Limb (tissue), 2 donors: ENCODE data around the gene SLC45A2.

ENCODE experiments used
- DNase-seq, 2 donors: peaks; one replicate each; pipeline ENCODE4 v3.0.0-alpha.2; 2016; ENCODE audit errors: extremely low spot score in 2 of 2

Gene SLC45A2

GRCh38 chr5:34007621-34008600 is 23.4 kb upstream of the SLC45A2 start, which contains the start of gene AMACR:
TSS of gene AMACR (minus strand) at chr5:34008050. CDS start at chr5:34008019, 31 bp downstream.
- DNase-seq = peak; percentile 92 to 97

GRCh38 chr5:34007201-34007620 is 22.7 kb upstream of the SLC45A2 start:
- DNase-seq = peak in 1 of 2 donors; percentile 36

GRCh38 chr5:34005681-34006080 is 21.2 kb upstream of the SLC45A2 start:
- DNase-seq = no peak

GRCh38 chr5:34005211-34005610 is 20.7 kb upstream of the SLC45A2 start:
- no peak for DNase-seq

- no peak for DNase-seq
Measured at GRCh38 chr5:34003941-34004340, 19.4 kb upstream of the SLC45A2 start.

GRCh38 chr5:34002629-34003328 is 18.3 kb upstream of the SLC45A2 start:
- no peak for DNase-seq

- peak in 1 of 2 donors; percentile 42 for DNase-seq
Measured at GRCh38 chr5:34001241-34001841, 16.8 kb upstream of the SLC45A2 start.

GRCh38 chr5:33999978-34000377 is 15.5 kb upstream of the SLC45A2 start:
- DNase-seq = no peak

- DNase-seq = peak in 1 of 2 donors; percentile 76
Measured at GRCh38 chr5:33997331-33997983, 13.0 kb upstream of the SLC45A2 start.

- no peak for DNase-seq
Measured at GRCh38 chr5:33995865-33996264, 11.4 kb upstream of the SLC45A2 start.

- no peak for DNase-seq
Measured at GRCh38 chr5:33994845-33995244, 10.4 kb upstream of the SLC45A2 start.

GRCh38 chr5:33992864-33993263 is 8.4 kb upstream of the SLC45A2 start:
- no peak for DNase-seq

GRCh38 chr5:33985447-33985846 is 954 bp upstream of the SLC45A2 start:
- DNase-seq = no peak

- no peak for DNase-seq
Measured at GRCh38 chr5:33984178-33984577, 315 bp downstream of the SLC45A2 start.

GRCh38 chr5:33981408-33982162 is 2.9 kb downstream of the SLC45A2 start:
- no peak for DNase-seq

GRCh38 chr5:33980030-33980429 is 4.5 kb downstream of the SLC45A2 start:
- no peak for DNase-seq

GRCh38 chr5:33978306-33978705 is 6.2 kb downstream of the SLC45A2 start:
- DNase-seq = no peak

GRCh38 chr5:33976307-33976706 is 8.2 kb downstream of the SLC45A2 start:
- no peak for DNase-seq

GRCh38 chr5:33975852-33976251 is 8.6 kb downstream of the SLC45A2 start:
- peak in 1 of 2 donors; percentile 34 for DNase-seq

GRCh38 chr5:33973271-33973670 is 11.2 kb downstream of the SLC45A2 start:
- no peak for DNase-seq
